T-helper 17 cell (primary cell): ENCODE results near the gene INPP5J. TPM values are rescaled to one million over a fixed set of nuclear protein-coding genes. Genes with fewer than 3 reads are reported as not detected.
"Not testable (repeated sequence)": the region's sequence is repeated elsewhere in the genome, so short reads cannot be mapped to it uniquely, and the experiment has no call there.

ENCODE experiments used
- ATAC-seq: fragments of 150-1000 bp; cut with Tn5 transposase; 2 replicates; pipeline ENCODE4 v1.10.0; 2021; ENCODE audit warnings: mild to moderate bottlenecking, moderate library complexity
- DNase-seq, 3 donors: peaks; one replicate each; pipeline versions ENCODE4 v3.0.0 to v3.0.0-alpha.2; 2020 to 2021
- H3K9me3 ChIP-seq: one replicate; pipeline ENCODE4 v1.7.0; 2013; ENCODE audit warnings: low read length, mild to moderate bottlenecking; ENCODE audit not compliant: control insufficient read depth, poor library complexity, severe bottlenecking
- H3K27ac Mint-ChIP-seq: one replicate; pipeline ENCODE4 v1.8.0; 2022; ENCODE audit warnings: mild to moderate bottlenecking, moderate library complexity, mixed read lengths
- H3K27me3 Mint-ChIP-seq: one replicate; pipeline ENCODE4 v1.8.0; 2022; ENCODE audit warnings: mixed read lengths
- H3K36me3 Mint-ChIP-seq: one replicate; pipeline ENCODE4 v1.8.0; 2022; ENCODE audit warnings: low read depth, mixed read lengths
- H3K4me1 Mint-ChIP-seq: one replicate; pipeline ENCODE4 v1.8.0; 2022; ENCODE audit warnings: mild to moderate bottlenecking, mixed read lengths
- H3K4me3 Mint-ChIP-seq: one replicate; pipeline ENCODE4 v1.8.0; 2022; ENCODE audit warnings: mild to moderate bottlenecking, moderate library complexity, mixed read lengths
- total RNA-seq, 4 donors: library from RNA in 2 of 4; stranded (reverse) in 2 of 4; gene quantifications; one replicate each; pipeline ENCODE4 v1.2.3 and lab custom pipeline; 2022 to 2026

INPP5J gene
- total RNA-seq, 2 donors from 2014 or later = 0.25 TPM; not detected in 1

DNA sequence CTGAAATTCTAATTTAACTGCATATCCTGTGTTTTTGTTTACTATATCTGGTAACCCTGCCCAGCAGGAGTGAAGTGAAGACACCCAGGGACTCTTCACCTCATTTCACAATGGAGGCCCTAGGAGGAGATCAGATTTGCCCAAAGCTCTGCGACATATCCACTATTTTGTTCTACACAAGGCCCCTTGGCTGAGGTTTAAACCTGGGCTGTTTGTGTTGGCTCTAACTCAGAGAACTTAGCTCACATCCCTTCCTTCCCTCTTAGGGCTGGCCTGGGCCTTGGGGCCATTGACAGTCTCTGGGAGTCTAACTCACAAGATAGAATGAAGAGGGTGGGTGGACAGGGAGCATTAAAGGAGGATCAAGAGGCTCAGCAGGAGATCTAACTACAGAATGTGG lies 25.7 kb downstream of the INPP5J start:
- Mint-ChIP-seq H3K4me3 (no peak overlapping the region), H3K36me3 (no peaks in the 10 kb centered on the region), H3K27ac (no peak overlapping the region), H3K4me1 (no peaks in the 10 kb centered on the region), H3K27me3 (peaks cover 21% of the 10 kb centered on the region)
- H3K9me3 ChIP-seq = no peaks in the 10 kb centered on the region
- DNase-seq (no peak), ATAC-seq (no peak)

DNA sequence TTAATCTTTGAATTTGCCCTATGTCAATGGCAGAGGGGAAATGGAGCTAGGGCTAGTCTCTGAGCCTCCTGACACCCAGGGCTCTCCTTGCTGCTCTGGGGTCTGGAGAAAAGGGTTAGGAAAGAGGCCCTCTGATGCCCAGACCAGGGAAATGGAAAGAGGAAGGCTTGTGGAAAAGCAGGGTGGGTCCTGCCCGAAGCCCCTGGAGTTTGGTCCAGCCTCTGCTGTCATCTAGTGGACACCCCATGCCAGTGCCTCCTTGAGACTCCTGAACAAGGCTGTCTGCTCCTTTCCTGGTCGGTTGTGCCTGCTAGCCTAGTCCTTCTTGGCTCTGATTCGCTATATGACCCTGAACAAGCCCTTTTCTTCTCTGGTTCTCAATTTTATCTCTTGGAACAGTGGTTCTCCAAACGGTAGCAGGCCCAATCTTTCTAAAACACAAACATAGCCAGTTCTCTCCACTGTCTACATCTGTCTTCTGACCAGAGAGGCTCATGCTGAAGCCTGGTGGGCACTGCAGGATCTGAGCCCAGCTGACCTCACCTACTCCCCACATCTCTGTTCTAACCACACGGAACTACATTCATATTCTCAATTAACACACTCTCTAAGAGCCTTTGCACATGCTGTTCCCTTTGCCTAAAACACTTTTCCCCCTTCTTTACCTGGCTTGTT lies 26.3 kb downstream of the INPP5J start:
- Mint-ChIP-seq H3K27me3 (peaks cover 22% of the 10 kb centered on the region), H3K36me3 (no peaks in the 10 kb centered on the region), H3K27ac (no peak overlapping the region), H3K4me1 (no peaks in the 10 kb centered on the region), H3K4me3 (no peak overlapping the region)
- no peaks in the 10 kb centered on the region for H3K9me3 ChIP-seq
- ATAC-seq (peak; percentile 46), DNase-seq (no peak)

DNA sequence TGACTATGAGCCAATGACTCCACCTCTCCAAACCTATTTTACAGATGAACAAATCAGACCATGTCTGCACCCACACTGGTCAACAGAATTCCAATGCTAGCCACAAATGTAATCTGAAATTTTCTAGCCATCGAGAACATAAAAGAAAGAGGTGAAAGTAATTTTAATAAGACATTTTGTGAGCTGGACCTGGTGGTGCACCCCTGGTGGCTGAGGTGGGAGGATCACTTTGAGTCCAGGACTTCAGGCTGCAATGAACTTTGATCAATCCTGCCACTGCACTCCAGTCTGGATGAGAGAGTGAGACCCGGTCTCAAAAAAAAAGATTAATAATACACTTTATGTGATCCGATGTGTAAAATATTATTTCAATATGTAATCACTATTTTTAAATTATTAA lies 27.8 kb downstream of the INPP5J start:
- Mint-ChIP-seq H3K27me3 (peaks cover 22% of the 10 kb centered on the region), H3K4me1 (no peaks in the 10 kb centered on the region), H3K36me3 (no peaks in the 10 kb centered on the region), H3K27ac (no peak overlapping the region), H3K4me3 (no peak overlapping the region)
- H3K9me3 ChIP-seq = no peaks in the 10 kb centered on the region
- DNase-seq (no peak), ATAC-seq (no peak)

DNA sequence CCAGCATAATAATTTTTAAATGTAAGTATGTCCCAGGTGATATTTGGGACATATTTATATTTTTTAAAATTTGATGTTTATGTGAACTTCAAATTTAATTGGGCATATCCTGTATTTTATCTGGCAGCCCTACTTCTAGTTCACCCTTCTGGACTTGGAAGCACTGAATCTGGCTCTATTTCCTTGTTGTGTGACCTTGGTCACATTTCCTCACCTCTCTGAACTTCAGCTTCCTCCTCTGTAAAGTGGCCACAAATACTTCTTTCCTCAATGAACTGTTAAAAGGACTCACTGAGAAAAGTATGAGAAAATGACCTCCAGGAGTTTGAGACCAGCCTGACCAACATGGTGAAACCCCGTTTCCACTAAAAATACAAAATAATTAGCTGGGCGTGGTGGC lies 29.1 kb downstream of the INPP5J start:
- peaks cover 22% of the 10 kb centered on the region for H3K27me3 Mint-ChIP-seq
- H3K9me3 ChIP-seq = no peaks in the 10 kb centered on the region
- H3K27ac Mint-ChIP-seq = no peak overlapping the region
- no peak for DNase-seq
- ATAC-seq = no peak
- no peaks in the 10 kb centered on the region for H3K36me3 Mint-ChIP-seq
- H3K4me1 Mint-ChIP-seq = no peaks in the 10 kb centered on the region
- H3K4me3 Mint-ChIP-seq = no peak overlapping the region

DNA sequence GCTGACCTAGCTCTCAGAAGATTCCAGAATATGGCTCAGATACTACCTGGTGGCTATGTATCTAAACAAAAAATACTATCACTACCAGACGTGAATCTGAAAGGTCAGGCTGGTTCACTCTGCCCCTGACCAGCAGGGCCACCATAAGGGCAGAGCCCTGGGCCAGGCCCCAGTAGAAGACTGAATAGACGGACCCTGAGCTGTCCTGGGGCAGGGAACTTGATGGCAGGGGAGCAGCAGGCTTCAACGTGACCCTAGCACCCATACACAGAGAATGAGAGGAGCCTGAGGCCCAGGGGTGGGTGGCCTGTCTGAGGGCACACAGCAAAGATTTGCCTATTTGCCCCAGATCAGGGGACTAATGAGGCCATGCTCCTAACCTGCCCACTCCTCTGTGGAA lies 30.6 kb downstream of the INPP5J start:
- ATAC-seq = no peak
- Mint-ChIP-seq H3K27ac (peak overlapping the region; percentile 14), H3K36me3 (no peaks in the 10 kb centered on the region), H3K4me1 (peaks cover 2% of the 10 kb centered on the region), H3K4me3 (no peak overlapping the region), H3K27me3 (peaks cover 22% of the 10 kb centered on the region)
- DNase-seq = no peak
- no peaks in the 10 kb centered on the region for H3K9me3 ChIP-seq

DNA sequence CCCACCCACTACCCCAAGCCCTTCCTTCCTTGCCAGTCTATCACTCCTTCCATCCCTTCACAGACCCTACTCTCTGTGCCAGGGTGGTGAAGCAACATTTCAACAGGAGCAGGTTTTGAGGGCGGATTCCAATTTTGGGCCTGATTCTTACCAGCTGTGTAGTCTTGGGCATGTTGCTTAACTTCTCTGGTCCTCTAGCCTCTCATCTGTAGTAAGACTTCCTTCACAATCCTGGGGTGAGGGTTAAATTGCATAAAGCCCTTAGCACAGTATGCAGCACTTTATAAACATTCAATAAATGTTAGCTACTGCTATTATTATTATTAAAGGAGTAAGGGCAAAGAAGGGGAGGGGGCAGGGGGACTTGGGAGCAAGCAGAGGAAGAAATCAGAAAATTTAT lies 32.2 kb downstream of the INPP5J start:
- no peak overlapping the region for H3K4me3 Mint-ChIP-seq
- H3K27ac Mint-ChIP-seq = no peak overlapping the region
- peaks cover 14% of the 10 kb centered on the region for H3K27me3 Mint-ChIP-seq
- no peaks in the 10 kb centered on the region for H3K36me3 Mint-ChIP-seq
- H3K4me1 Mint-ChIP-seq = peaks cover 9% of the 10 kb centered on the region
- no peaks in the 10 kb centered on the region for H3K9me3 ChIP-seq
- no peak for ATAC-seq
- DNase-seq = no peak

DNA sequence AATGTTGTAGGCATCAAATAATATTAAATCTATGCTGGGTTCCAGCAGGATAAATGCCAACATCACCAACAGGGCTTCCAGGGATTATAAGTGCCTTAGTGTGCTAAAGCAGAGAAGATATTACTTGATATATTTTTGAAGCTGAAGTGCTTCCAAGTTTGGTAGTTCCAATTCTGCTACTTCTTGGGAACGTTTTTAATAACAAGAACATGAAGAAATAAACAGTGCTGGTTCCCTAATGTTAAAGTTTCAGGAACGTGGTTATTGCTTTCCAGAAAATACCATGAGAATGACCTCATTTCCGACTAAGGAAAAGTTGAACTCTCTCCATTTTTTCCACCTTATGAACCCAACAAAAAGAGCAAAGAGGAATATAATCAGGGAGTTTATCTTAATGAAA lies 32.7 kb downstream of the INPP5J start:
- no peaks in the 10 kb centered on the region for H3K36me3 Mint-ChIP-seq
- H3K27ac Mint-ChIP-seq = no peak overlapping the region
- DNase-seq (no peak), ATAC-seq (no peak)
- no peaks in the 10 kb centered on the region for H3K9me3 ChIP-seq
- no peak overlapping the region for H3K4me3 Mint-ChIP-seq
- peaks cover 10% of the 10 kb centered on the region for H3K27me3 Mint-ChIP-seq
- H3K4me1 Mint-ChIP-seq = peaks cover 10% of the 10 kb centered on the region

DNA sequence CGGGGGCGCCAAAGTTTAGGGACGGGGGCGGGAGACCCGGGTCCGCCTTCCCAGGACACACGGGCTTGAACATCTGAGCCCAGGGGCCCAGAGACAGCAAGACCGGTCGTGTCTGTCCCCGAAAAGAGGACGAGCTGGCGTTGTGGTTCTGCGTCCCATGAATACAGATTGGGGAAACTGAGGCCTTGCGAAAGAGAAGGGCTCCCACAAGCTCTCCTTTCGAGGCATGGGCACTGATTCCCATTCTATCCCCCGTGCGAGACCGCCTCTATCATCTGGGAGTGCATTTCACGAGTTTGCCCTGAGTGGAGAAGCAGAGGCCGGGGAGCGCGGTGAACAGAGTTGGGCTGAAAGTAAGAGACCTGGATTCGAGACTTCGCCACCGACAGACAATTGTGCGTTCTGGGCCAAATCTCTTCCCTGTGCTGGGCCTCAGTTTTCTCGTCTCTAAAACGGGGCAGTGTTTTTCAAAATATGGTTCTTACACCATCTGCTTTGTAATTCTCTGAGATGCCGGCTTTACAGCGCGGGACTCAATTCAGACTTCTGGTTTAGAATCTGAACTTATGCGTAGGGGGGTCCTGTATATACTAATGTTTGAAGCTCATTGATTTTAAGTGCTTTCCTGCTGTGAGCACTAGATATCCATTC lies 37.7 kb downstream of the INPP5J start:
- H3K36me3 Mint-ChIP-seq = no peaks in the 10 kb centered on the region
- peak overlapping the region; percentile 96 for H3K27ac Mint-ChIP-seq
- H3K4me3 Mint-ChIP-seq = peak overlapping the region; percentile 98
- DNase-seq (no peak), ATAC-seq (peak; percentile 52)
- no peaks in the 10 kb centered on the region for H3K27me3 Mint-ChIP-seq
- no peaks in the 10 kb centered on the region for H3K9me3 ChIP-seq
- H3K4me1 Mint-ChIP-seq = peaks cover 32% of the 10 kb centered on the region

DNA sequence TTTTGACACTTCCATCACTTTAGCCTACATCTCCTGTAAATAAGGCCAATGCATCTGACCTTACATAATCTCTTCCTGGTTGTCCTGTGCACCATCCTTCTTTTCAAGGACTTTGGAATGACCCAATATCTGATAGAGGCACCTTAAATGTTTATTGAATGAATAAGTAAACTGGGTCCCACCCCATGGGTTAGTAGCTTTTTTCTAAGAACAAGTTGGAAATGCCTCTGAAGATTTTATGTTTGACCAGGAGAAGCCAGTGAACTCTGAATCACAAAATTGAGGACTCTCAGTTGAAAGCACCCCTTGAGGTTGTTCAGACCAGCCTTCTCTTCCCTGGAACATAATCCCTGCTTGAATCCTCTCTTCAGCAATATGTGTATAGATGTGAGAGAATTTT lies 38.6 kb downstream of the INPP5J start:
- peak overlapping the region; percentile 98 for H3K4me3 Mint-ChIP-seq
- no peak for ATAC-seq

DNA sequence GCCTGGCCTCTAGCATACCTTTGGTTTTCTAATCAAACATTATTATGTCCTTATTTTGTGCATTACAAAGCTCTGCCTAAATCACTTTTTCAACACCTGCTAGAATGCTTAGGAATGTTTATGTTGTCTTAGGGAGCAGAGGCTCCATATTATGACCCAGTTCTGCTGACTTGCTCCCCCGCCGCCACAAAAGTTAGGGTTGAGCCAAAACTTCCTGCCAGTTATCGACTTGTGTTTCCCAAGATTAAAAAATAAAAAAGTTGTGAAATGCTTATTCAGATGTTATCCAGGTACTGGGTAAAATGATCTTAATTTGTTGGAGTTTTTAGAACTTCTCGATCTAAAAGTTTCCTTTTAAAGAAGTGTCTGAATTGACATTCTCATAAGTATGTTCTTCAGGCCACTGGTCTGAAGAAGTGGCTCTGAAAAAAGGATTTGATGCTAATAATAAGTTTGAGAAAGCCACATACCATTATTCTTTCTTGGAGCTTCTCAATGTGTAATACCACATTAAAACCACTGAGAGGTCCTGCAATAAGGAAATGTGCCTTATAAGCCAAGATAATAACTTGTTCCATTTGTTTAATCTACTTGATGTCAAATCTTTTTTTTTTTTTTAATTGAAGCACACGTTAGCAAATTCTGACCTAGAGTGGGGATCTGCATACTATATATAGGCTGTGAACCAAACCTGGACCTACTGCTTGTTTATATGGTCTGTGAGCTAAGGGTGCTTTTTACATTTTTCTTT lies 39.4 kb downstream of the INPP5J start:
- ATAC-seq (no peak), DNase-seq (no peak)
- Mint-ChIP-seq H3K4me3 (peak overlapping the region; percentile 57), H3K27ac (peak overlapping the region; percentile 96), H3K27me3 (no peaks in the 10 kb centered on the region), H3K4me1 (peaks cover 37% of the 10 kb centered on the region), H3K36me3 (peaks cover 2% of the 10 kb centered on the region)
- no peaks in the 10 kb centered on the region for H3K9me3 ChIP-seq

More for the DNA sequence above, 38.6 kb downstream of the INPP5J start:
- no peak for DNase-seq
- no peaks in the 10 kb centered on the region for H3K36me3 Mint-ChIP-seq
- peak overlapping the region; percentile 96 for H3K27ac Mint-ChIP-seq
- H3K27me3 Mint-ChIP-seq = no peaks in the 10 kb centered on the region
- no peaks in the 10 kb centered on the region for H3K9me3 ChIP-seq
- H3K4me1 Mint-ChIP-seq = peaks cover 33% of the 10 kb centered on the region

DNA sequence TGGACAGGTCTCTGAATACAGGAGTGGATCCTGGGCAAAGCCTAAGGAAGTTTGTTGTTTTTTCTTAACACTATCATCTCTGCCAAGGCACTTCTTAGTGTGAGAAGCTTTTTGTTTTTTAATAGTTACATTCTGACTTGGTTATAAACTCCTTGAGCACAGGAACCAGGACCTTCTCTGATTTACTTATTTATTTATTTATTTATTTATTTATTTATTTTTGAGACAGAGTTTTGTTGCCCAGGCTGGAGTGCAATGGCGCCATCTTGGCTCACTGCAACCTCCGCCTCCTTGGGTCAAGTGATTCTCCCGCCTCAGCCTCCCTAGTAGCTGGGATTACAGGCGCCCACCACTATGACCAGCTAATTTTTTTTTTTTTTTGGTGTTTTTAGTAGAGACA lies 48.2 kb downstream of the INPP5J start:
- DNase-seq (no peak), ATAC-seq (no peak)
- Mint-ChIP-seq H3K4me1 (peaks cover 26% of the 10 kb centered on the region), H3K27me3 (no peaks in the 10 kb centered on the region), H3K4me3 (no peak overlapping the region), H3K36me3 (peaks cover 10% of the 10 kb centered on the region), H3K27ac (no peak overlapping the region)
- no peaks in the 10 kb centered on the region for H3K9me3 ChIP-seq

DNA sequence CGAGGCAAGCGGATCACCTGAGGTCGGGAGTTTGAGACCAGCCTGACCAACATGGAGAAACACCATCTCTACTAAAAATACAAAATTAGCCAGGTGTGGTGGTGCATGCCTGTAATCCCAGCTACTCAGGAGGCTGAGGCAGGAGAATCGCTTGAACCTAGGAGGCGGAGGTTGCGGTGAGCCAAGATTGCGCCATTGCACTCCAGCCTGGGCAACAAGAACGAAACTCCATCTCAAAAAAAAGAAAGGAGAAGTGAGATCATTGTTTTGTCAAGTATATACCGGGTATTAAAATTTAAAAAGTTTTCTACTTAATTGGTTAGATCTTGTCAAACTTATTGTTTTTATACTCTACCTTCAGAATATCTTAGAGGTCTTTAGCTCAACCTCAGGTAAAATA lies 49.0 kb downstream of the INPP5J start:
- H3K27me3 Mint-ChIP-seq, H3K9me3 ChIP-seq, H3K4me3 Mint-ChIP-seq, ATAC-seq, H3K36me3 Mint-ChIP-seq, DNase-seq, H3K27ac Mint-ChIP-seq: not testable (repeated sequence)
- H3K4me1 Mint-ChIP-seq = peaks cover 23% of the 10 kb centered on the region

DNA sequence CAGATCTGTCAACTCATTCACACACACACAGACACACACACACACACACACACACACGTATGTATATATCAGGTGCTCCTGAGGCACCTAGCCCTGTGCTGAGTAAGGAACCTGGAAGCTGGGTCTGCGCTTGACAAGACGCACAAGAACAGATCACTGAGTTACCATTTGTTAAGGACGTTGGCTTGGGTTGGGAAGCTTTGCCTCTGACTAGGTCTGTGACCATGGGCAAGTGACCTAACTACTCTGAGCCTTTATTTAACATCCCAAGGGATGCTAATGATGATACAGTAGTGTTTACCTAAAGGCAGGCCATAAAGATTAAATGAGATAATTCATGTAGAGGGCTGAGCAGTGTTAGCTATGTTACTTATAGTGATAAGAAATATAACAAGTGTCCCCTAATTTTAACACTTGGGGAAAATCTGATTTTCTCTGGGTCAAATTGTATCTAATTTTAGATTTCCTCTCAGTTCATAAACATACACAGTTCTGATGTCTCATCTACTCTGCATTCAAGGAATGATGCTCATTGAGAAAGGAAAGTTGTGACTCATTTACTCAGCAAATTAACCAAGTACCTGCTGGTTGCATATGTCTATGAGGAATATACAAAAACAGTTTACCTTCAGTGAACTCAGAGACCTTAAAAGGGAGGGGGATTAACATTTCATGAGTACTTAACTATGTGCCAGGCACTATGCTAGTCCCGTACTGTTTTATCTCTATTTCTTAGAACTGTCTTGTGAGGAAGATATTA lies 50.8 kb downstream of the INPP5J start:
- H3K4me3 Mint-ChIP-seq = no peak overlapping the region
- H3K27ac Mint-ChIP-seq = peak overlapping the region; percentile 3
- H3K9me3 ChIP-seq = no peaks in the 10 kb centered on the region
- DNase-seq (no peak), ATAC-seq (no peak)
- H3K4me1 Mint-ChIP-seq = peaks cover 12% of the 10 kb centered on the region
- no peaks in the 10 kb centered on the region for H3K27me3 Mint-ChIP-seq
- H3K36me3 Mint-ChIP-seq = no peaks in the 10 kb centered on the region
